Heart left ventricle (tissue), 16 donors: ENCODE data around the gene IWS1. TPM values are rescaled to one million over a fixed set of nuclear protein-coding genes. Genes with fewer than 3 reads are reported as not detected.

Source experiments
- ATAC-seq, 4 donors: fragments of 200-7000 bp; cut with Tn5 transposase; one replicate each; pipeline ENCODE4 v1.9.1; 2020 to 2022; ENCODE audit warnings: moderate library complexity in 4 of 4, mild to moderate bottlenecking in 3 of 4, moderate number of reproducible peaks in 1 of 4
- DNase-seq, 5 donors: peaks; one replicate each; pipeline ENCODE4 v3.0.0-alpha.2; 2020
- H3K27ac ChIP-seq, 12 donors: fragments of 200-600 bp; sonication (generic) in 4 of 12; one replicate each; pipeline versions ENCODE4 v1.5.0 to v1.8.0; 2016 to 2022; ENCODE audit warnings: mild to moderate bottlenecking in 2 of 12
- H3K27me3 ChIP-seq, 9 donors: fragments of 200-600 bp; sonication (generic) in 2 of 9; one replicate each; pipeline versions ENCODE4 v1.5.1 to v1.8.0; 2016 to 2022; ENCODE audit warnings: mild to moderate bottlenecking in 3 of 9
- H3K36me3 ChIP-seq, 9 donors: fragments of 200-600 bp; sonication (generic) in 2 of 9; one replicate each; pipeline versions ENCODE4 v1.5.0 to v1.8.0; 2018 to 2022; ENCODE audit warnings: mild to moderate bottlenecking in 2 of 9
- H3K4me1 ChIP-seq, 12 donors: fragments of 200-600 bp; sonication (generic) in 4 of 12; one replicate each; pipeline versions ENCODE4 v1.5.0 to v1.8.0; 2016 to 2022; ENCODE audit warnings: mild to moderate bottlenecking in 3 of 12
- H3K4me3 ChIP-seq, 12 donors: fragments of 200-600 bp; sonication (generic) in 4 of 12; one replicate each; pipeline versions ENCODE4 v1.5.0 to v1.8.0; 2017 to 2022; ENCODE audit warnings: mild to moderate bottlenecking in 9 of 12, moderate library complexity in 4 of 12
- H3K9me3 ChIP-seq, 12 donors: fragments of 200-600 bp; sonication (generic) in 4 of 12; one replicate each; pipeline versions ENCODE4 v1.5.0 to v1.8.0; 2016 to 2022; ENCODE audit warnings: mild to moderate bottlenecking in 1 of 12
- CTCF ChIP-seq, 12 donors: fragments of 200-600 bp; sonication (generic) in 4 of 12; IDR thresholded peaks; one replicate each; pipeline versions ENCODE4 v1.5.0 to v1.8.0; 2018 to 2022; ENCODE audit warnings: antibody characterized with exemption in 12 of 12, mild to moderate bottlenecking in 5 of 12
- POLR2A ChIP-seq, 2 donors: fragments of 450-650 bp; IDR thresholded peaks; one replicate each; pipeline ENCODE4 v1.6.1; 2017; ENCODE audit warnings: antibody characterized with exemption in 2 of 2, mild to moderate bottlenecking in 2 of 2, moderate library complexity in 2 of 2
- WGBS, 4 donors: extraction: QIAGEN DNeasy Blood & Tissue Kit in 2 of 4; methylation state at CpG; one replicate each; pipeline versions ENCODE4 v1.1.5 to v1.1.7; 2013 to 2018; 5-methylcytosine and 5-hydroxymethylcytosine counted together
- intact Hi-C, 10 donors: fragments of 100-400 bp; cut with DNase I; formaldehyde crosslinking; loops; one replicate each; pipeline versions ENCODE4 v1.11.1 to v1.14.2; 2022
- polyA plus RNA-seq, 2 donors: library from polyadenylated mRNA; stranded (reverse); fragments of 200-250 nt; gene quantifications; one replicate each; pipeline ENCODE4 v1.2.3, GENCODE V29; 2013
- total RNA-seq, 9 donors: library from RNA; depleted of rRNA in 2 of 9; stranded (reverse); fragments of >200 nt in 2 of 9; fragmentation: NEBNext Ultra II Directional in 3 of 9; extraction: Animal tissue kit (Norgen Biotek cat#: 25700) in 3 of 9; gene quantifications; one replicate each; pipeline versions ENCODE4 v1.1.0 to v1.2.4, GENCODE V29; 2016 to 2023
- donor health status: ischemic (EF 13 %, LVEDD 7.1; RV severe dilation, severe dysfunction).
- donor health status: healthy with polysubstance abuse.
- donor health status: DM: no; HTN: yes; CAD: no.
- donor health status: DM: no; HTN: no; CAD: no.
- donor health status: ischemic (EF 25% LVEDD 6.9; RV normal size, moderate dysfunction).
- donor health status: ischemic (EF 25% LVEDD 5.7; RV mildly dilated, moderate dysfunction).
- donor health status: healthy.
- donor health status: DM: yes; HTN: yes; CAD: no.
- donor health status: ischemic (EF 35%, LVEDD 5.7; RV mildly dilated, moderate dysfunction).
- donor health status: nonischemic (EF 11% LVEDD 7.7; RV severe dilation, severe dysfunction).
- donor health status: DM: yes; HTN: yes; CAD: no.
- donor health status: PGD.
- donor health status: ischemic (EF 29% LVEDD 5.4; RV normal size, mild dysfunction).
- donor health status: nonischemic (EF 23%, LVEDD 6.1; RV moderate dilation, normal function).

Gene IWS1
- total and polyA plus RNA-seq, 11 donors, result 37.6 to 62.2 (median 46.5) TPM

GRCh38 chr2:127485051-127485693 lies 41.1 kb downstream of the IWS1 start:
- intact Hi-C loops, result no loop called here
- WGBS, 4 donors, result 76 to 85% (median 80%) methylated on average over 5 of the region's 5 CpGs
- Histone ChIP-seq H3K9me3 (no peaks in the 10 kb centered on the region), H3K27ac (no peak overlapping the region), H3K27me3 (no peaks in the 10 kb centered on the region), H3K4me1 (peaks cover 0 to 11% (median 0%) of the 10 kb centered on the region in 12 donors), H3K36me3 (peaks cover 2 to 98% (median 97%) of the 10 kb centered on the region in 9 donors), H3K4me3 (no peak overlapping the region)
- ATAC-seq, result no peak
- TF ChIP-seq POLR2A (IDR thresholded peaks at IDR 0.05), result no peak
- TF ChIP-seq CTCF (IDR thresholded peaks at IDR 0.05), result no peak
- DNase-seq, result no peak

GRCh38 chr2:127482031-127482430 lies 44.3 kb downstream of the IWS1 start:
- TF ChIP-seq POLR2A (IDR thresholded peaks at IDR 0.05) (no peak), CTCF (IDR thresholded peaks at IDR 0.05) (no peak)
- peaks cover 0 to 11% (median 0%) of the 10 kb centered on the region in 12 donors for H3K4me1 ChIP-seq
- H3K36me3 ChIP-seq, result peaks cover 0 to 73% (median 68%) of the 10 kb centered on the region in 9 donors
- H3K27me3 ChIP-seq, result no peaks in the 10 kb centered on the region
- H3K4me3 ChIP-seq, result no peak overlapping the region
- no peak for ATAC-seq
- H3K9me3 ChIP-seq, result no peaks in the 10 kb centered on the region
- H3K27ac ChIP-seq, result no peak overlapping the region
- intact Hi-C loops, result loop anchor here in 2 of 10 donors (5.0 kb wide), 1 partner anchor 160 kb away; no protein-coding TSS in a partner anchor
- no peak for DNase-seq
- 45 to 59% (median 46%) methylated on average over 2 of the region's 2 CpGs for WGBS, 4 donors

GRCh38 chr2:127479866-127480743 lies 46.2 kb downstream of the IWS1 start:
- whole genome bisulfite sequencing, 4 donors, result 56 to 60% (median 58%) methylated on average over 8 of the region's 8 CpGs
- ATAC-seq, result peak in 1 of 4 donors; percentile 34
- intact Hi-C loops, result loop anchor here (2.0 to 10.0 kb wide), 5 partner anchors 65 to 408 kb away; partner anchors contain the start of gene PROC (in 1 of the 10)

More at GRCh38 chr2:127479866-127480743, 46.2 kb downstream of the IWS1 start:
- DNase-seq, result no peak
- TF ChIP-seq POLR2A (IDR thresholded peaks at IDR 0.05) (no peak), CTCF (IDR thresholded peaks at IDR 0.05) (no peak)
- Histone ChIP-seq H3K27me3 (no peaks in the 10 kb centered on the region), H3K4me3 (no peak overlapping the region), H3K36me3 (peaks cover 0 to 53% (median 48%) of the 10 kb centered on the region in 9 donors), H3K9me3 (peaks cover 0 to 8% (median 0%) of the 10 kb centered on the region in 12 donors), H3K27ac (no peak overlapping the region), H3K4me1 (no peaks in the 10 kb centered on the region)
